Ramos (cell line): Measurements from ENCODE around the gene BBOX1.
"Not testable (repeated sequence)": the region's sequence is repeated elsewhere in the genome, so short reads cannot be mapped to it uniquely, and the experiment has no call there.

Experiments used
- in situ Hi-C: fragments of 300-500 bp; cut with MboI; formaldehyde crosslinking; loops from one replicate; pipeline ENCODE4 v1.14.3; 2022; ENCODE audit warnings: low sequenced_read_pairs; ENCODE audit not compliant: unreplicated experiment

The BBOX1 gene

DNA sequence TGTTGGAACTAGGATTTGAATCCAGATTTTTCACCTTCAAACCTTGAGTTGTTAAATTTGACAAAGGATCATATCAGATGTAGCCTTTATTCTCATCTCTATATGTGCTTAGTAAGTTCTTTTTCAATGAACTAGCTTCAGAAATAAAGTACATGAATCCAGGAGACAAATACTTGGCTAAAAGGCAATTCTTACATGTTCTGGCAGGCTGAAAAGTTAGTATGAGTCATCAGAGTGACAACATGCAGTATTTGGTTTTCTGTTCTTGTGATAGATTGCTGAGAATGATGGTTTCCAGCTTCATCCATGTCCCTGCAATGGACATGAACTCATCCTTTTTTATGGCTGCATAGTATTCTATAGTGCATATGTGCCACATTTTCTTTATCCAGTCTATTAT, 40.4 kb downstream of the BBOX1 start:
- in situ Hi-C loops, result no loop called here

- in situ Hi-C loops, result no loop called here
Observed at GRCh38 chr11:27083241-27083640, 42.6 kb downstream of the BBOX1 start.

GRCh38 chr11:27083782-27084181, 43.2 kb downstream of the BBOX1 start:
- in situ Hi-C loops, result no loop called here

GRCh38 chr11:27084518-27084917, 43.9 kb downstream of the BBOX1 start:
- in situ Hi-C loops, result no loop called here

- in situ Hi-C loops, result no loop called here
Observed at GRCh38 chr11:27085111-27085510, 44.5 kb downstream of the BBOX1 start.

DNA sequence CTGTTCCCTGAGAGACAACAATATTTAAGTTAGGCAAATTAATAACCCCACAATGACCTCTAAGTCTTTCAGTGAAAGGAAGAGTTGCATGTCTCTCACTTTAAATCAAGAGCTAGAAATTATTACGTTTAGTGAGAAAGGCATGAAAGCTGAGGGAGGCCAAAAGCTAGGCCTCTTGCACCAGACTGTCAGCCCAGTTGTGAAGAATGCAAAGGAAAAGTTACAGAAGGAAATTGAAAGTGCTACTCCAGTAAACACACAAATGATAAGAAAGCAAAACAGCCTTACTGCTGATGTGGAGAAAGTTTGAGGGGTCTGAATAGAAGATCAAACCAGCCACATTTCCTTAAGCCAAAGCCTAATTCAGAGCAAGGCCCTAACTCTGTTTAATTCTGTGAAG, 45.0 kb downstream of the BBOX1 start:
- in situ Hi-C loops, result no loop called here

- in situ Hi-C loops, result no loop called here
Observed at GRCh38 chr11:27087432-27087831, 46.8 kb downstream of the BBOX1 start.

DNA sequence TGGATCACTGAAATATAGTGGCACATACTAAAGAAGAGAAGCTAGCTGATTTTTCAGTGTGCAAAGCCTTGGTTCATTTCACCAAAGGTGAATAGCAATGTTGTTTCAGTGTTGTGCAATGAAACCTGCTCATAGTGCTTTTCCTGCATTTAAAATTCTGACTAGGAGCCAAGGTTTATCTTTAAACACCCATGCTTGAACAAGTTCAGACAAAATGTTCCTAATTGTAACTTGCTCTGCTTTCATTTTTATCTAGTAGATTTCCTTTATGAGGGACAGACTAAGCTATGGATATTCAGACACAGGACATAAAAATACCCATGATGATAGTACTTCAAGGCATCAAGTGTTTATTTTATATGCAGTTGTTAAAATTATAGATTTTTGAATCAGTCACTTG, 47.7 kb downstream of the BBOX1 start:
- in situ Hi-C loops, result no loop called here

GRCh38 chr11:27089746-27090145, 49.1 kb downstream of the BBOX1 start:
- in situ Hi-C loops, result no loop called here

- in situ Hi-C loops, result not testable (repeated sequence)
Observed at GRCh38 chr11:27090357-27090948, 49.8 kb downstream of the BBOX1 start.

DNA sequence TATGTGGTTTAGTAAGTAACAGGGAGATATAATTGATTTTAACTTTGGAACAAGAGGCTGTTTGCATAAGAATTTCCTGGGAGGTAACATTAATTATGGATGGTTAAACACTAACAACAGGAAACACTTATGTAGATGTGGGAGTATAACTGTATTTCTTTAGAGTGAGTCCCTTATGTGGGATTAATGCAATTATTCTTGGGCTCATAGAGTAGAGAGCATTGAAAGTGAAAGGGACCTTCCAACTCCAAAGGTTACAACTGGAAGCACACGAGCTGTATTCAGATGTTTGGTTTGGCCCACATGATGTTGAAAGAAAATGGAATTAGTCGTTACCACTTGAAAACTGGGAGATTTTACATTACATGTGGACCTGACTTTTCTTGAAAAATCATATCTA, 53.5 kb downstream of the BBOX1 start:
- in situ Hi-C loops, result no loop called here

GRCh38 chr11:27095059-27095458, 54.4 kb downstream of the BBOX1 start:
- in situ Hi-C loops, result no loop called here

GRCh38 chr11:27095887-27096286, 55.3 kb downstream of the BBOX1 start:
- in situ Hi-C loops, result no loop called here

DNA sequence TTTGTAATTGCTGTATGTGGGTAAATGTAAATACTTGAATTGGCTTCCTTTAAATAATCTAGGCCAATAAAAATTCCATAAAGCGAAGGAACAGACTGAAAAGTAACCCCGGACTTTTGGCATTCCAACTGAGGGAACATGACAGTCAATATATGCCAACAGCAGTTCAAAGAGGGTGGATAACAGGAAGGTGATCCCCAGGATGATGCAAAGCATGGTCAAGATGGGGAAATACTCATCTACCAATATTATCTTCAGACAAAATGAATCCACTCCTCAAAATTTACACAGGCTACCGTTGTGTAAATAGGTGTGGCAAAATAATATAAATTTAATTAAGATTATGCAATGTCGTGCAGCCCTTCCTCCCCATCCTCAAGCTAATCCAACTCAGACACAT, 56.9 kb downstream of the BBOX1 start:
- in situ Hi-C loops, result no loop called here

DNA sequence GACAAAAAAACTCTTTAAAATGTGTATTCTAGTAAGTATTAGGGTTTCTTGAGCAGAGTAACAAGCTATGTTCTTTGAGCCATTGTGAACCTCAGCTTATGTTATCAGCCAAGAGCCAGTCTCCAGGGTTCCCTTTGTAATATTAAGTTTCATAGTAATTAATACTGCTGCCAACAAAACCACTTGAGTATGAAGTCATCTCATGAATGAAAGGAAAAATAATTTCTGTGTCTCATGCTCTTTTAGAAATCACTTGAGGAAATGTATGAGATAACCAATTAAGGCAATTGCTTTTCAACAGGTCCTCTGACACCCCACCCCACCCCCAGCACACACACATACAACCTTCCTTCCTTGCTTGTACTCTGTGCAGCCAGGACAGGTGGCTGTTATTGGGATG, 59.9 kb downstream of the BBOX1 start:
- in situ Hi-C loops, result no loop called here

GRCh38 chr11:27107548-27107947, 66.9 kb downstream of the BBOX1 start:
- in situ Hi-C loops, result no loop called here

DNA sequence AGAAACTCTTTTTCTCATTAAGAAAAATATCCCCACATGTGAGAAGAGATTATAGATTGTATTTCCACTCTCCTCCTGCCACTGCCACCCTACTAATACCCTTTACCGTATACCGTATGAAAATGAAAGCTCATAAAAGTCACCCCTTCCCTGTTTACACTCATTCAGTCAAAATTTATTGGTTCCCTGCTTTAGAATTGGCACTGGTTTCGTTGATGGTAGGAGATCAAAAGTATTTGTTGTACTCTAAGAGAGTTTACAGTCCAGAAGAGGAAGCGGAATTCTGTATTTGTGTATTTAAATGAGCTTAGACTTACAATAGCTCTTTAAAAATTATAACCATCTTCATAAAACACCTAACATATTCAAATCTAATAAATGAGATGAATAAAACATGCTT, 68.2 kb downstream of the BBOX1 start:
- in situ Hi-C loops, result no loop called here

GRCh38 chr11:27111896-27112295, 71.3 kb downstream of the BBOX1 start:
- in situ Hi-C loops, result no loop called here

DNA sequence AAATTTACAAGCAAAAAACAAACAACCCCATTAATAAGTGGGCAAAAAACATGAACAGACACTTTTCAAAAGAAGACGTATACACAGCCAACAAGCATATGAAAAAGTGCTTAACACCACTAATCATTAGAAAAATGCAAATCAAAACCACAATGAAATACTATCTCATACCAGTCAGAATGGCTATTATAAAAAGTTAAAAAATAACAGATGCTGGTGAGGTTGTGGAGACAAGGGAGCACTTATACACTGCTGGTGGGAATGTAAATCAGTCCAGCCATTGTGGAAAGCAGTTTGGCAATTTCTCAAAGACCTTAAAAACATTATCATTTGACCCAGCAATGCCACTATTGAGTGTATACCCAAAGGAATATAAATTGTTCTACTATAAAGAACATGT, 72.3 kb downstream of the BBOX1 start:
- in situ Hi-C loops, result no loop called here

DNA sequence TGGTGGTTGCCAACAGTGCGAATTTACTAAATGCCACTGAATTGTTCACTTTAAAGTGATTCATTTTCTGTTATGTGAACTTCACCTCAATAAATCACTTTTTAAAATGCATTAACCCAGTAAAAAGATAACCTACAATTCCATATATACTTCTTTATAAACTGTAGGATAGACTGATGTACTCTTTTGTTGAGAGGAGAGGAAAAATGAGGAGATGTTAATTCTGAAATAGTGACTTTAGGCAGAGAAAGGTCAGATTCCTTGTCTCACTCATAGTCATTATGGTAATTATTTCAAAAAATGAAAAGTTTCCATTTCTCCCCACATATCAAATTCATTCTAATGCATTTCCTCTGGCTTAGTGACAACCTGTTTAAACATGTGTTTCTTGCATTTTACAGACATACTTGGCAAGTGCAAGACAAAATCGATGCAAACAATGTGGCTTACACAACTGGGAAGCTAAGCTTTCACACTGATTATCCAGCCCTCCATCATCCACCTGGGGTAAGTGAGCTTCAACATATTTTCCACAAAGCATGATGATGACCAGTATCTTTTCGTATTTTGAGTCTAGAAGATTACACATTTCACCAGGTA, 74.5 kb downstream of the BBOX1 start:
- in situ Hi-C loops, result no loop called here

GRCh38 chr11:27116684-27117083, 76.1 kb downstream of the BBOX1 start:
- in situ Hi-C loops, result no loop called here

GRCh38 chr11:27118371-27118770, 77.8 kb downstream of the BBOX1 start:
- in situ Hi-C loops, result no loop called here
